ENCODE results near the gene RGS7.
"Not testable (repeated sequence)": the region's sequence is repeated elsewhere in the genome, so short reads cannot be mapped to it uniquely, and the experiment has no call there.

RGS7 gene

GRCh38 chr1:241331328-241332036, 25.5 kb downstream of the RGS7 start:
- FAIRE-seq: no peak

GRCh38 chr1:241330619-241331327, 26.2 kb downstream of the RGS7 start:
- FAIRE-seq: no peak

- FAIRE-seq: no peak
Measured at GRCh38 chr1:241325456-241325855, 31.5 kb downstream of the RGS7 start.

GRCh38 chr1:241323514-241324195, 33.4 kb downstream of the RGS7 start:
- no peak for FAIRE-seq

- no peak for FAIRE-seq
Measured at GRCh38 chr1:241317676-241318075, 39.3 kb downstream of the RGS7 start.

- no peak for FAIRE-seq
Measured at GRCh38 chr1:241316372-241316771, 40.6 kb downstream of the RGS7 start.

- FAIRE-seq: no peak
Measured at GRCh38 chr1:241311056-241311746, 45.8 kb downstream of the RGS7 start.

- FAIRE-seq: no peak
Measured at GRCh38 chr1:241310451-241310850, 46.6 kb downstream of the RGS7 start.

- FAIRE-seq: no peak
Measured at GRCh38 chr1:241309651-241310050, 47.4 kb downstream of the RGS7 start.

- no peak for FAIRE-seq
Measured at GRCh38 chr1:241308471-241308870, 48.5 kb downstream of the RGS7 start.

- no peak for FAIRE-seq
Measured at GRCh38 chr1:241308011-241308410, 49.0 kb downstream of the RGS7 start.

- no peak for FAIRE-seq
Measured at GRCh38 chr1:241306125-241306790, 50.7 kb downstream of the RGS7 start.

GRCh38 chr1:241302024-241302423, 55.0 kb downstream of the RGS7 start:
- FAIRE-seq: not testable (repeated sequence)

- no peak for FAIRE-seq
Measured at GRCh38 chr1:241299347-241299746, 57.7 kb downstream of the RGS7 start.

- no peak for FAIRE-seq
Measured at GRCh38 chr1:241292973-241293372, 64.0 kb downstream of the RGS7 start.

GRCh38 chr1:241291548-241291947, 65.5 kb downstream of the RGS7 start:
- not testable (repeated sequence) for FAIRE-seq

GRCh38 chr1:241286486-241286885, 70.5 kb downstream of the RGS7 start:
- FAIRE-seq: no peak

- no peak for FAIRE-seq
Measured at GRCh38 chr1:241276391-241276790, 80.6 kb downstream of the RGS7 start.

GRCh38 chr1:241275981-241276380, 81.0 kb downstream of the RGS7 start:
- FAIRE-seq: no peak

GRCh38 chr1:241275226-241275625, 81.8 kb downstream of the RGS7 start:
- FAIRE-seq: no peak

- no peak for FAIRE-seq
Measured at GRCh38 chr1:241274693-241275092, 82.3 kb downstream of the RGS7 start.

GRCh38 chr1:241272828-241273227, 84.2 kb downstream of the RGS7 start:
- no peak for FAIRE-seq

- no peak for FAIRE-seq
Measured at GRCh38 chr1:241271427-241271826, 85.6 kb downstream of the RGS7 start.
